H54 (cell line): ENCODE data around the gene NDUFA11.
"Not testable (repeated sequence)": the region's sequence is repeated elsewhere in the genome, so short reads cannot be mapped to it uniquely, and the experiment has no call there.

Experiments
- DNase-seq: peaks from one replicate; pipeline ENCODE4 v3.0.0; 2011; ENCODE audit warnings: low spot score, mixed read lengths; ENCODE audit not compliant: insufficient read length
- FAIRE-seq: peaks from 3 replicates; lab custom pipeline; 2011; peaks lifted over from hg19 to GRCh38; lab: Jason Lieb, UNC
- POLR2A ChIP-seq: IDR thresholded peaks from 2 replicates; pipeline ENCODE4 v1.6.1; 2011; ENCODE audit warnings: low read depth, mild to moderate bottlenecking, low read length

NDUFA11 gene

DNA sequence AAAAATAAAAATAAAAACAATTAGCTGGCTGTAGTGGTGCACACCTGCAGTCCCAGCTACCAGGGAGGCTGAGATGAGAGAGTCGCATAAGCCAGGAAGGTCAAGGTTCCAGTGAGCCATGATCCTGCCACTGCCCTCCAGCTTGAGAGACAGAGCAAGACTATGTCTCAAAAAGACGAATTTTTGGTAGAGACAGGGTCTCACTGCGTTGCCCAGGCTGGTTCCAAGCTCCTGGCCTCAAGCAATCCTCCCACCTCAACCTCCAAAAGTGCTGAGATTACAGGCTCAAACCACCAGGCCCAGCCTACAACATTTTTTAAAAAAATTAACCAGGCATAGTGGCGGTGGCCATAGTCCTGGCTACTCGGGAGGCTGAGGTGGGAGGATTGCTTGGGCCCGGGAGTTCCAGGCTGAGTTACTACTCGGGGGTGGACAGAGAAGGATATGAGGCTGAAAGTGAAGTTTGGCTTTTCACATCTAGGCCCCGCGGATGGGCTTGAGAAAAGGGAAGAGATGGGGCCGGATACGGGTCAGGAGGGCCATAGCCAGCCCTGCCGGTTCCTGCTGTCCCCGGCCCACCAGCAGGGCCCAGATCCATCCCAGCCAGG, 10.2 kb downstream of the NDUFA11 start:
- no peak for TF ChIP-seq POLR2A
- DNase-seq (no peak), FAIRE-seq (no peak)

- no peak for TF ChIP-seq POLR2A
Observed at GRCh38 chr19:5892772-5893275, 10.8 kb downstream of the NDUFA11 start.

GRCh38 chr19:5891938-5892771, 11.4 kb downstream of the NDUFA11 start:
- FAIRE-seq (no peak), DNase-seq (no peak)
- no peak for TF ChIP-seq POLR2A

More at GRCh38 chr19:5892772-5893275, 10.8 kb downstream of the NDUFA11 start:
- DNase-seq: no peak
- no peak for FAIRE-seq

DNA sequence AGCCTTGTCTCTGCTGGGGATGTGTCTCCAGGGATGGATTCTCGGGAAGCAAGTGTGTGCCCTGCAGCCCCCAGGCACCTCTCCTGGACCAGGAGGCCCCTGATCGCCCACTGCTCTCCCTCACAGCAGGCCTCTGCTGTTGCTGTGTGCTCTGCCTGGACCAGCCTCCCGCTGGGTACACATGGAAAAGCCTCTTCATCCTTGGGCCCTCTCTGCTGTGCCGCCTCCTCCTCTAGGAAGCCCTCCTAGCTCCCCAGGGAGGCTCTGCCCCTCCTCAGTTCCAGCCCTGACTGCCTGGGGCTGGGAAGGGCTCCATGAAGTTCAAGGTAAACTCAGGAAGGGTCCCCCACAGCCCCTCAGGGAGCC, 12.0 kb downstream of the NDUFA11 start:
- DNase-seq (no peak), FAIRE-seq (no peak)

DNA sequence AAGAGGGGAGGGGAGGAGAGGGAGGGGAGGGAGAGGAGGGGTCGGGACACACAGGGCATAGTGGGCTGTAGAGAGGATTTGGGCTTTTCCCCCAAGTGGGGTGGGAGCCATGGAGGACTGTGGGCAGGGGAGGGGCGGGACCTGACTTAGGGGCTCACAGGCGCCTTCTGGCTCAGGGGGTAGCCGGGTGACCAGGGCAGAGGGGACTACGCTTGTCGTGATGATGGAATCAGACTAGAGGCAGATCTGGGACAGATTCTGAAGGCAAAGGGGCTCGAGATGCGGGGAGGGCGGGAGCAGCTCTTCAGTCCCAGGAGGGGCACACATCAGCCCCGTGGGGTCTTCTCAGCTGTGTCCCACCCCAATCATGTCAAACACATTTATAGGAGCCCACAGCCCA, 13.5 kb downstream of the NDUFA11 start:
- no peak for FAIRE-seq
- no peak for DNase-seq
- TF ChIP-seq POLR2A: no peak

More for the DNA sequence above, 12.0 kb downstream of the NDUFA11 start:
- no peak for TF ChIP-seq POLR2A

DNA sequence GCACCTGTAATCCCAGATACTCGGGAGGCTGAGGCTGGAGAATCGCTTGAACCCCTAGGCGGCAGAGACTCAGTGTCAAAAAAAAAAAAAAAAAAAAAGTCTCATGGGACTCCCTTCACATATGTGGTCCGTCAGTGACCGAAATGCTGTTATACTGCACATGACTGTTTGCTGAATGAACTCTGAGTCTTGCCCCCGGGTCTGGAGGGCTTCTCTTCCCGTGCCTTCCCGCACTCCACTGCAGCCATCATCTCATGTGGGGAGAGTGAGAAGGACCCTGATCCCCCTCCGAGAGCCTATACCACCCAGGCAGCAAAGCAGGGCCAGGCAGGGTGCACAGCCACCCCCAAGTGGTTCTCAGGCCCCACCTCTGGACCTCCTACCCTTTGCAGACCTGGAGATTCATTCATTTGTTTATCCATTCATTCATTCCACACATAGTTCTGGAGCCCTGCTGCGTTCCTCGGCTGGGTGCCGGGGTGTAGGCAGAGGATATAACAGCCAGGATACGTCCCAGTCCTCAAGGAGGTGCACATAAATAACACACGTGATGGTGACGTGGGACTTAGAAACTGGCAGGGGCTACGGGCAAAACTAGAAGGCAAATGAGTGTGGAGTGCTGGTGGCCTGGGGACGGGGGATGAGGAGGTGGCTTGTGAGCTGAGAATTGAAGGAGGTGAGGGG, 14.2 kb downstream of the NDUFA11 start:
- FAIRE-seq (no peak), DNase-seq (no peak)
- TF ChIP-seq POLR2A: no peak

- not testable (repeated sequence) for DNase-seq, FAIRE-seq
Observed at GRCh38 chr19:5884065-5884811, 19.4 kb downstream of the NDUFA11 start.

GRCh38 chr19:5883157-5883873, 20.3 kb downstream of the NDUFA11 start:
- DNase-seq, FAIRE-seq: not testable (repeated sequence)

GRCh38 chr19:5882421-5882968, 21.1 kb downstream of the NDUFA11 start:
- no peak for TF ChIP-seq POLR2A
- DNase-seq (no peak), FAIRE-seq (no peak)

GRCh38 chr19:5881543-5882299, 21.9 kb downstream of the NDUFA11 start:
- no peak for FAIRE-seq
- DNase-seq: no peak
- TF ChIP-seq POLR2A: no peak

DNA sequence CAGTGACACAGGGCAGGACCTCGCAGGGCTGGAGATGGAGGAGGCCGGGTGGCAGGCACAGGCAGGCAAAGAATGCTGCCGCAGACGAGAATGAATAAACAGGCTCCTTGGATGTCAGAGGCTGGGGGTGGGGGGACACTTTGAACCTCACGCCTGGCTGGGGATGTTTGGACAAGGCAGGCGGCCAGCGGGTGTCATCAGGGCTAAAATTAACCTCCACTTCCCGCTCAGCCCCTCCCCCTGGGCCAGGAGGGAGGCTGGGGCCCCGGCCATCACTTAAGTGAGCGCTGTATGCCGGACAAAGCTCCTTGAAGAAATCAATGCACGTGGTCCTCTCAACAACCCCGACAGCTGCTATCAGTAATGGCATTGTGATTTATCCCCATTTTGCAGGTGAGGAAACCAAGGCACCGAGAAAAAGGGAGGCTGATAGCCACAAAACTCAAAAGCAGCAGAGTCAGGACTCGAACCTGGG, 22.9 kb downstream of the NDUFA11 start:
- no peak for TF ChIP-seq POLR2A
- DNase-seq (no peak), FAIRE-seq (no peak)

GRCh38 chr19:5880196-5880595, 23.4 kb downstream of the NDUFA11 start:
- DNase-seq: no peak
- no peak for TF ChIP-seq POLR2A
- no peak for FAIRE-seq
